ENCODE measurements around the gene MAP1B. TPM values are rescaled to one million over a fixed set of nuclear protein-coding genes. Genes with fewer than 3 reads are reported as not detected.
A peak's percentile ranks its signal among the peaks of the same experiment; 100 is the strongest.

Gene MAP1B
- total and polyA plus RNA-seq, 2 experiments from 2014 or later: 82.4 to 115 TPM

DNA sequence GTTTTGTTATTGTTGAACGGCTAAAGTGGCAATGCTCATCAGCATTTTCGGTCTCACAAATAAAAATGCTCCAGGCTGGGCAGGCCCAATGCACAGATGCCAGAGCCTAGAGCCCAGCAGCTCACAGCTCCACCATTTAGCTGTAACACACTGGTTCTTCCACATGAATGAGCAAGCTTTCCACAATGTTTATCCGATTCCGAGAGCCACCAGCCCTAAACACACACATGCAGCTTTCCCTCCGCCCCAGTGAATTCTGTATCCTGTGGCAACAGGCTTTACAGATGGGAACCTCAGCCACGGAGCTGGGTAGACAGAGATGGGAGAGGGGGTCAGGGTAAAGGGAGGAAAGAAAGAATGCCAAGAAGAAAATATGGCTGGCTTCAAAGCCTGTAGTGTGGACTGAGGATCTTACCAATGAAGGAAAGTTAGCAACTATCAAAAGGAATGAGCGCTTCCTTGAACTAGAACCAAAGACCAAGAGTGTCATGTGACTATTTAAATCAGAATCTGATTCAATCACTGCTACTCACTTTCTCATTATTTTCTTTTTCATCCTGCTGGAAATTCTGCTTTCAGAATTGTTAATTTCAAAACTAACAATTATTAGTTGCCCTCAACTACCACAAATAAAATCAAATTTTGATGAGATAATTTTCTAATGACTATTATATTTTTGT is 135.7 kb downstream of the MAP1B start:
- H3K79me2 ChIP-seq: peaks cover 3% of the 10 kb centered on the region
- no peak overlapping the region for H3K4me3 ChIP-seq
- WGBS (ENCODE audit: low lambda C conversion rate, missing lambda C conversion rate): 86% methylated on average over 7 of the region's 7 CpGs
- no peaks in the 10 kb centered on the region for H3K36me3 ChIP-seq (replicated peaks; ENCODE audit: insufficient read depth, low read depth)
- no peaks in the 10 kb centered on the region for H3K9me3 ChIP-seq (ENCODE audit: low read depth)
- H2AFZ ChIP-seq: no peak overlapping the region
- H3K9me2 ChIP-seq (replicated peaks; ENCODE audit: insufficient read depth): no peaks in the 10 kb centered on the region
- no peak overlapping the region for H3K27ac ChIP-seq
- H4K20me1 ChIP-seq (ENCODE audit: insufficient read depth, poor library complexity, severe bottlenecking): no peaks in the 10 kb centered on the region
- no peak for TF ChIP-seq EZH2phosphoT487 (IDR thresholded peaks at IDR 0.05; ENCODE audit: low read depth, severe bottlenecking, unreplicated experiment)
- TF ChIP-seq, protein P1, sequence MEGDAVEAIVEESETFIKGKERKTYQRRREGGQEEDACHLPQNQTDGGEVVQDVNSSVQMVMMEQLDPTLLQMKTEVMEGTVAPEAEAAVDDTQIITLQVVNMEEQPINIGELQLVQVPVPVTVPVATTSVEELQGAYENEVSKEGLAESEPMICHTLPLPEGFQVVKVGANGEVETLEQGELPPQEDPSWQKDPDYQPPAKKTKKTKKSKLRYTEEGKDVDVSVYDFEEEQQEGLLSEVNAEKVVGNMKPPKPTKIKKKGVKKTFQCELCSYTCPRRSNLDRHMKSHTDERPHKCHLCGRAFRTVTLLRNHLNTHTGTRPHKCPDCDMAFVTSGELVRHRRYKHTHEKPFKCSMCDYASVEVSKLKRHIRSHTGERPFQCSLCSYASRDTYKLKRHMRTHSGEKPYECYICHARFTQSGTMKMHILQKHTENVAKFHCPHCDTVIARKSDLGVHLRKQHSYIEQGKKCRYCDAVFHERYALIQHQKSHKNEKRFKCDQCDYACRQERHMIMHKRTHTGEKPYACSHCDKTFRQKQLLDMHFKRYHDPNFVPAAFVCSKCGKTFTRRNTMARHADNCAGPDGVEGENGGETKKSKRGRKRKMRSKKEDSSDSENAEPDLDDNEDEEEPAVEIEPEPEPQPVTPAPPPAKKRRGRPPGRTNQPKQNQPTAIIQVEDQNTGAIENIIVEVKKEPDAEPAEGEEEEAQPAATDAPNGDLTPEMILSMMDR (IDR thresholded peaks at IDR 0.05; ENCODE audit: poor library complexity): no peak
- no peak for TF ChIP-seq EZH2 (IDR thresholded peaks at IDR 0.05; ENCODE audit: borderline replicate concordance)
- H3K27me3 ChIP-seq: no peaks in the 10 kb centered on the region
- no peak overlapping the region for H3K4me2 ChIP-seq
- DNase-seq (ENCODE audit: low spot score): no peak
- peaks cover 20% of the 10 kb centered on the region for H3K4me1 ChIP-seq (ENCODE audit: insufficient read depth)

DNA sequence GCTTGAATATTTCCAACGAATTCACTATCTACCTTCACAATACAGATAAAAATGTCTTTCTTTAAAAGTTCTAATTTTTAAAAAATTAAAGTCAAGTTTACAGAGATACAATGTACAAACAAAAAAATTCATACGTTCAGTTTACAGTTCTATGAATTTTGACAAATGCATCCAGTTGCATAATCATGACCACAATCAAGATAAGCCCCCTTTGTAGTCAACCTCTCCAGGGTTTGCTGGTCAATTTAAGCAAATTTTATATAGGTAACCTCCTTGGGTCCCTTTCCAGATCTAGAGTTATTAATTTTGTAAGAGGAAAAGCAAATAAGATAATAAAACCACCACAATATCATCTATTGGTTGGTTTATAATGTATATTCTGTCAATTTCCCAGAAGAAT is 136.4 kb downstream of the MAP1B start:
- TF ChIP-seq EZH2phosphoT487 (IDR thresholded peaks at IDR 0.05; ENCODE audit: low read depth, severe bottlenecking, unreplicated experiment) (no peak), EZH2 (IDR thresholded peaks at IDR 0.05; ENCODE audit: borderline replicate concordance) (no peak)
- TF ChIP-seq, protein P1 (IDR thresholded peaks at IDR 0.05; ENCODE audit: poor library complexity): no peak
- 79% methylated on average over 2 of the region's 2 CpGs for WGBS (ENCODE audit: low lambda C conversion rate, missing lambda C conversion rate)
- H3K27me3 ChIP-seq: no peaks in the 10 kb centered on the region
- no peak overlapping the region for H2AFZ ChIP-seq
- H4K20me1 ChIP-seq (ENCODE audit: insufficient read depth, poor library complexity, severe bottlenecking): no peaks in the 10 kb centered on the region
- no peak overlapping the region for H3K4me3 ChIP-seq
- no peak overlapping the region for H3K27ac ChIP-seq
- H3K4me1 ChIP-seq (ENCODE audit: insufficient read depth): peaks cover 24% of the 10 kb centered on the region
- no peak overlapping the region for H3K4me2 ChIP-seq
- no peak for DNase-seq (ENCODE audit: low spot score)
- H3K9me2 ChIP-seq (replicated peaks; ENCODE audit: insufficient read depth): no peaks in the 10 kb centered on the region
- peaks cover 3% of the 10 kb centered on the region for H3K79me2 ChIP-seq
- H3K36me3 ChIP-seq (replicated peaks; ENCODE audit: insufficient read depth, low read depth): no peaks in the 10 kb centered on the region
- H3K9me3 ChIP-seq (ENCODE audit: low read depth): no peaks in the 10 kb centered on the region

DNA sequence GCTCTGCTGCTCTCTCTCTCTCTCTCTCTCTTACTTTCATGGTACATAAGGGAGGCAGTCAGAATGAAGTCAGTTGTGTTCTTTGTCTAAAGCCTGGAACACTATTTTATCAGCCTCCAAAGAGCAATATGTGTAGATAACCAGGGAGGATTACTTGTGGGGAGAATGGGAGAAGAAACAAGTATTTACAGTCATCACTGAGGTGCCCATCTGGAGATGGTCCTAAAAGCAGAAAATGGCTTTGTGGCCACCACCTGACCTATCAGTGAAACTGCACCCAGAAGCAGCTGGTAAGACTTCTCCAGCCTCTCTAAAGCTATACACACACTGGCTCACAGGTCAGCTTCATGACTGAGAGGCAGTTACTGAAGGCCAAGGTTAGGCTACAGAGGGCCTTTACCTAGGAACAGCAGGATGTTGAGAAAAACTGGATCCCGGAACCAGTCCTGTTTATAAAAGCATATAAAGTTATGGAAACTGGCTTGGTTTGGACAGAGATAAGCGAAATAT is 137.6 kb downstream of the MAP1B start:
- Histone ChIP-seq H3K27me3 (no peaks in the 10 kb centered on the region), H3K4me2 (no peak overlapping the region), H2AFZ (no peak overlapping the region), H3K27ac (peak overlapping the region; percentile 38), H3K79me2 (no peaks in the 10 kb centered on the region), H3K4me1 (ENCODE audit: insufficient read depth) (peaks cover 24% of the 10 kb centered on the region), H4K20me1 (ENCODE audit: insufficient read depth, poor library complexity, severe bottlenecking) (no peaks in the 10 kb centered on the region), H3K9me2 (replicated peaks; ENCODE audit: insufficient read depth) (no peaks in the 10 kb centered on the region), H3K36me3 (replicated peaks; ENCODE audit: insufficient read depth, low read depth) (no peaks in the 10 kb centered on the region), H3K4me3 (no peak overlapping the region), H3K9me3 (ENCODE audit: low read depth) (no peaks in the 10 kb centered on the region)
- no peak for TF ChIP-seq EZH2 (IDR thresholded peaks at IDR 0.05; ENCODE audit: borderline replicate concordance)
- TF ChIP-seq, protein P1 (IDR thresholded peaks at IDR 0.05; ENCODE audit: poor library complexity): peak; percentile 30
- no peak for TF ChIP-seq EZH2phosphoT487 (IDR thresholded peaks at IDR 0.05; ENCODE audit: low read depth, severe bottlenecking, unreplicated experiment)
- peak; percentile 51 for DNase-seq (ENCODE audit: low spot score)
- 72% methylated on average over 2 of the region's 2 CpGs for WGBS (ENCODE audit: low lambda C conversion rate, missing lambda C conversion rate)

Measured in hepatocyte (in vitro differentiated cells).